ENCODE data around the gene SP9. TPM values are rescaled to one million over a fixed set of nuclear protein-coding genes. Genes with fewer than 3 reads are reported as not detected.

Gene SP9
- total and polyA plus RNA-seq, 2 experiments from 2014 or later = not detected

DNA sequence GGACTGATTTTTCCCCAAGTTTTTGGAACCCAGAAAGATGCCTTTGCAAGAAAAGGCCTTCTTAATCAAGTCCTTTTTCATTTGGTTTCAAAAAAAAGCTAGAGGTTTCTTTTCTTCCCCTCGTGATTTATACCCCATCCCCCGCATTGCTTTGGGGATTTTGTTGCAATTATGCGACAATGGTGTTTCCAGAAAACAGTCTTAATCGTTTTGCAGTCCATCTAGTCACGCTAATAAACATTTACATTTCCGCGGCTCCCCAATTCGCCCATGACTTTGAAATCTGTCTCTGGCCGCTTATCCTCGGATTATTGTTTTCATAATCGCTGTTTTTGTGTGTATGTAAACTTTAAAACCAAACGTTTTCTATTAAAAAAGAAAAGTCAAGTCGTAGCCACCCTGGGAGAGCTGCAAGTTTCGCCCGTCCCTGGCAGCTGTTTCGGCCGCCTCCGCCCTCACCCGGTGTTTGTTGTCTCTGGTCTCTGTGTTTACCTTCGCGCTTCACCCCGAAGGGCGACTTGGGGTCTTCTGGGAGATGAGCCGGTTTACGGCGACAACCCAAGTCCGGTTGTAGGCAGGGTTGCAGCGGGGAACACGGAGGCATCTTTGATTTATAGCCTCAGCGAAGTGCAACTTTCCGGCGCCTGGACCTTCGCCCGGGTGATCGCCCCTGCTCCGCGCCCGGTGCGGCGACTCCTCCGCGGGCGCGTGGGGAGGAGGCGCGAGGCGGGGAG lies 667 bp downstream of the SP9 start:
- Histone ChIP-seq H3K9me3 (ENCODE audit: low read depth) (no peaks in the 10 kb centered on the region), H3K27me3 (peaks cover 100% of the 10 kb centered on the region), H3K4me3 (peak overlapping the region; percentile 34), H3K27ac (no peak overlapping the region), H3K36me3 (no peaks in the 10 kb centered on the region), H3K4me1 (ENCODE audit: low read depth) (peaks cover 8% of the 10 kb centered on the region)
- TF ChIP-seq CTCF (IDR thresholded peaks at IDR 0.05; ENCODE audit: low read depth, low read length) = no peak
- no peak for DNase-seq (ENCODE audit: low read depth in 1 of 2, low spot score in 1 of 2)

GRCh38 chr2:174335988-174336500 lies 1.3 kb downstream of the SP9 start:
- no peak for DNase-seq (ENCODE audit: low read depth in 1 of 2, low spot score in 1 of 2)
- no peaks in the 10 kb centered on the region for H3K9me3 ChIP-seq (ENCODE audit: low read depth)
- H3K27ac ChIP-seq = no peak overlapping the region
- no peaks in the 10 kb centered on the region for H3K36me3 ChIP-seq
- no peak for TF ChIP-seq CTCF (IDR thresholded peaks at IDR 0.05; ENCODE audit: low read depth, low read length)
- peaks cover 100% of the 10 kb centered on the region for H3K27me3 ChIP-seq
- peak overlapping the region; percentile 34 for H3K4me3 ChIP-seq
- peaks cover 8% of the 10 kb centered on the region for H3K4me1 ChIP-seq (ENCODE audit: low read depth)

DNA sequence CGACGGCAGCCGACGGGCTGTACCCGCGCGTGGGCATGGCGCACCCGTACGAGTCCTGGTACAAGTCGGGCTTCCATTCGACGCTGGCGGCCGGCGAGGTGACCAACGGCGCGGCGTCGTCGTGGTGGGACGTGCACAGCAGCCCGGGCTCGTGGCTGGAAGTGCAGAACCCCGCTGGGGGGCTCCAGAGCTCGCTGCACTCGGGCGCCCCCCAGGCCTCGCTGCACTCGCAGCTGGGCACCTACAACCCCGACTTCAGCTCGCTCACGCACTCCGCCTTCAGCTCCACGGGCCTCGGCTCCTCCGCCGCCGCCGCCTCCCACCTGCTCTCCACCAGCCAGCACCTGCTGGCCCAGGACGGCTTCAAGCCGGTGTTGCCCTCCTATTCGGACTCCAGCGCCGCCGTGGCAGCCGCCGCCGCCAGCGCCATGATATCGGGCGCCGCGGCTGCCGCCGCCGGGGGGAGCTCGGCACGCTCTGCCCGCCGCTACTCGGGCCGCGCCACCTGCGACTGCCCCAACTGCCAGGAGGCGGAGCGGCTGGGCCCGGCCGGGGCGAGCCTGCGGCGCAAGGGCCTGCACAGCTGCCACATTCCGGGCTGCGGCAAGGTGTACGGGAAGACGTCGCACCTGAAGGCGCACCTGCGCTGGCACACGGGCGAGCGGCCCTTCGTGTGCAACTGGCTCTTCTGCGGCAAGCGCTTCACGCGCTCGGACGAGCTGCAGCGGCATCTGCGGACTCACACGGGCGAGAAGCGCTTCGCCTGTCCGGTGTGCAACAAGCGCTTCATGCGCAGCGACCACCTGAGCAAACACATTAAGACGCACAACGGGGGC lies 2.0 kb downstream of the SP9 start:
- Histone ChIP-seq H3K9me3 (ENCODE audit: low read depth) (no peaks in the 10 kb centered on the region), H3K27me3 (peaks cover 100% of the 10 kb centered on the region), H3K4me1 (ENCODE audit: low read depth) (peaks cover 8% of the 10 kb centered on the region), H3K4me3 (peak overlapping the region; percentile 34), H3K36me3 (no peaks in the 10 kb centered on the region), H3K27ac (no peak overlapping the region)
- peak in 1 of 2 donors; percentile 79 for DNase-seq (ENCODE audit: low read depth in 1 of 2, low spot score in 1 of 2)
- peak; percentile 9 for TF ChIP-seq CTCF (IDR thresholded peaks at IDR 0.05; ENCODE audit: low read depth, low read length)

DNA sequence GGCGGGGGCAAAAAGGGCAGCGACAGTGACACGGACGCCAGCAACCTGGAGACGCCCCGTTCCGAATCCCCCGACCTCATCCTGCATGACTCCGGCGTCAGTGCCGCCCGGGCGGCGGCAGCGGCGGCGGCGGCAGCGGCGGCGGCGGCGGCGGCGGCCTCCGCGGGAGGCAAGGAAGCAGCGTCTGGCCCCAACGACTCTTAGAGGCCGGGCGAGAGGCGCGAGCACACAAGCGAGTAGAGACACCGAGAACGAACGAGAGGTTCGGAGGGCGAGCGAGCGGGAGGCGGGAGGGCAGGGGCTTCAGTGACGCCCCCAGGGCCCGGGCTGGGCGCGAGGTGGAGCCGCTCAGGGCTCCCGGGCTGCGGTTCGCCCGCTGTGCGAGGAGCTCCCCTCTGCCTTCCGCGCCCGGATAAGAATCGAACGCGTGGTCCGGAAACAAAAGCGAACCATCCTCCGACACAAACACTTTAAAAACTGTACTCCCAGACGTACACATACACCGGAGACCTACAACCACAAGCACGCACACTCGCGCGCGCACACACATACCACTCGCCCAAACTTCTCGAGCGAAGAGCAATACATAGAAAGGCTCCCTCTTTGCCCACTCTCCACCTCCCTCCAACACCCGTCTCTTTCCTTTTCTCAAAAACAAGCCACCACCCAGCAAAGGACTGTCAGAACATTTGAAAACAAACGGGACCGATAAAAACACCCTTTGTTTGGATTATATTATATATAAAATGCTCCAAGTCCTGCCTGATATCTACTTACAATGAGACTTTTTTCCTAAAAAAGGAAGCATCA lies 2.8 kb downstream of the SP9 start:
- peak; percentile 53 to 70 for DNase-seq (ENCODE audit: low read depth in 1 of 2, low spot score in 1 of 2)
- H3K9me3 ChIP-seq (ENCODE audit: low read depth) = no peaks in the 10 kb centered on the region
- H3K4me3 ChIP-seq = peak overlapping the region; percentile 34
- H3K36me3 ChIP-seq = no peaks in the 10 kb centered on the region
- H3K4me1 ChIP-seq (ENCODE audit: low read depth) = peaks cover 12% of the 10 kb centered on the region
- no peak overlapping the region for H3K27ac ChIP-seq
- TF ChIP-seq CTCF (IDR thresholded peaks at IDR 0.05; ENCODE audit: low read depth, low read length) = no peak
- peaks cover 100% of the 10 kb centered on the region for H3K27me3 ChIP-seq

DNA sequence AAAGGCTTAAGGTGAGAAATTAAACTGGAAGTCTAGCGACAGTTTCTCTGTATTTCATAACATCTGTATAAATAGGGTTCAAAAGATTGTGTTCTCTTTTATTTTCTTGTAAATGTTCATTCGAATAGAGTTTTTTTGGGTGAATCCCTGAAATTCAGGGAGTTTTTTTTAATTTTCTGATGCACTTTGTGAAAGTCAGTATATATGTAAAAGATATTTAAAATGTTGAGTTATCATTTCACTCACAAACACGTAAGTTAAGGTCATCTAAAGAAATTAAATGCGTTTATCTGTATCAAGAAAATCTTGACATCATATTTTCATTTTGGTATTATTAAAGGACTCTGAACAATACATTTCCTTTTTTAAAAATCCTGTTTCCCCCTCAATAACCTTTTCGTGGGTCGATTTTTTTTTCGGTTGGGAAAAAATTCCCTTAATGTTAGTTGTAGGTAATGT lies 3.4 kb downstream of the SP9 start:
- H3K36me3 ChIP-seq = no peaks in the 10 kb centered on the region
- no peak overlapping the region for H3K27ac ChIP-seq
- H3K27me3 ChIP-seq = peaks cover 100% of the 10 kb centered on the region
- no peak for TF ChIP-seq CTCF (IDR thresholded peaks at IDR 0.05; ENCODE audit: low read depth, low read length)
- no peak for DNase-seq (ENCODE audit: low read depth in 1 of 2, low spot score in 1 of 2)
- no peaks in the 10 kb centered on the region for H3K9me3 ChIP-seq (ENCODE audit: low read depth)
- H3K4me1 ChIP-seq (ENCODE audit: low read depth) = peaks cover 12% of the 10 kb centered on the region
- no peak overlapping the region for H3K4me3 ChIP-seq

All from cardiac muscle cell (in vitro differentiated cells and primary cell).